ENCODE data around the gene OSBPL1A. TPM values are rescaled to one million over a fixed set of nuclear protein-coding genes. Genes with fewer than 3 reads are reported as not detected.
A peak's percentile ranks its signal among the peaks of the same experiment; 100 is the strongest.

Gene OSBPL1A
- polyA plus RNA-seq, 1 of the 3 experiments (the other 2 are of a cell fraction), result 21.3 TPM

GRCh38 chr18:24398540-24398939 is 916 bp upstream of the OSBPL1A start:
- Histone ChIP-seq H4K20me1 (ENCODE audit: insufficient read depth) (no peaks in the 10 kb centered on the region), H3K4me3 (ENCODE audit: low read depth in 2 of 2, low read length in 1 of 2) (peak overlapping the region in 1 of 2 experiments; percentile 87; a peak in 1 of 4 replicates), H3K9ac (peak overlapping the region; percentile 40; the same call in 1 of the 2 replicates), H2AFZ (ENCODE audit: low read depth) (peak overlapping the region; percentile 91), H3K27me3 (ENCODE audit: insufficient read depth) (no peaks in the 10 kb centered on the region), H3K9me3 (no peaks in the 10 kb centered on the region), H3K4me2 (peak overlapping the region; percentile 83; the same call in 1 of the 2 replicates), H3K79me2 (ENCODE audit: insufficient read depth) (peaks cover 9% of the 10 kb centered on the region; the same call in 1 of the 2 replicates), H3F3A (replicated peaks; ENCODE audit: insufficient read depth) (peaks cover 15% of the 10 kb centered on the region), H3K27ac (ENCODE audit: low read depth in 2 of 2, low read length in 1 of 2) (peak overlapping the region in 1 of 2 experiments; percentile 43; a peak in 3 of 4 replicates), H3K9me2 (no peaks in the 10 kb centered on the region), H3K36me3 (replicated peaks in 1 of 2; ENCODE audit: control insufficient read depth in 1 of 2, insufficient read depth in 2 of 2, low read length in 1 of 2) (no peaks in the 10 kb centered on the region), H3K4me1 (ENCODE audit: control insufficient read depth in 1 of 2, insufficient read depth in 2 of 2, low read depth in 1 of 2, low read length in 1 of 2) (peaks cover 3 to 7% of the 10 kb centered on the region in 2 experiments; a peak in 3 of 4 replicates)
- WGBS (ENCODE audit: low lambda C conversion rate), result 92% methylated on average over 15 of the region's 15 CpGs
- no peak for TF ChIP-seq RAD21 (IDR thresholded peaks at IDR 0.05; ENCODE audit: low read length)
- no peak for TF ChIP-seq RCOR1 (IDR thresholded peaks at IDR 0.05; ENCODE audit: low read length)
- no peak for TF ChIP-seq FOXJ3 (CRISPR knock-in tag; IDR thresholded peaks at IDR 0.05)
- no peak for TF ChIP-seq IRF3 (IDR thresholded peaks at IDR 0.05; ENCODE audit: low read depth, low read length)
- TF ChIP-seq RXRA (IDR thresholded peaks at IDR 0.05; ENCODE audit: borderline replicate concordance, low read depth), result no peak
- no peak for TF ChIP-seq TEAD4 (IDR thresholded peaks at IDR 0.05; ENCODE audit: borderline replicate concordance, insufficient read depth)
- no peak for TF ChIP-seq SIN3A (IDR thresholded peaks at IDR 0.05; ENCODE audit: borderline replicate concordance, low read depth, low read length)
- no peak for TF ChIP-seq POLR2AphosphoS5 (IDR thresholded peaks at IDR 0.05; ENCODE audit: low read depth, low read length)
- no peak for TF ChIP-seq CHD2 (IDR thresholded peaks at IDR 0.05; ENCODE audit: low read length, partially characterized antibody)
- no peak for DNase-seq
- ChIA-PET POLR2A (interaction anchor here (1.5 kb wide), 1 partner anchor 8 kb away, joined by 5 read pairs; no protein-coding TSS in a partner anchor), CTCF (interaction anchor here (0.6 to 2.3 kb wide), 5 partner anchors 9 to 39 kb away, joined by 3 to 10 read pairs (median 4); partner anchors contain the start of gene IMPACT)

DNA sequence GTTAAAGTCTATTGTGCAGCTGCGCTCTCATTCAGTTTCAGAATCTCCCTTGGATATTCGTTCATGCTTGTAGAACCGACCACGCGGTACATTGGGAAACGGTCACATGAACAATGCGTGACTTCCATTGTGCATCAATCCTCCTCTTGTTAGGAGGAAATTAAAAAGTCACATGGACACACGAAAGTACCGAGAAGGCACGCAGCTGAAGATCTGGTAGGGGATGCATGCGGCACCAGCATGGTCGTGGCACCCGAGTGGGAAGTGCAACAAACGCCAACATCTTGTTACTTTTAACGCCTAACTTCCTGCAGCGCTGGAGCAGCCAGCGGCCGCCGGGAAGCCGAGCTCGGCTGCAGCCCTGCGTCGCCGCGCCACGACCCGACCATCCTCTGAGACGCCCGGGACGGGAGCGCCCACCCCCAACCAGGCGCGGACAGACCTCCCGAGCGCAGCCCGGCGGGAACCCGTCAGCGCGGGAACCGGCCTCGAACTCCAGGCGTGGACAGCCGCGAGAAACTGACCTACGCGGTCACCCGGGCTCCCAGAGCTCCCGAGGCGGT is 412 bp downstream of the OSBPL1A start:
- peak overlapping the region; percentile 86 for H2AFZ ChIP-seq (ENCODE audit: low read depth)
- H3K9me2 ChIP-seq, result no peaks in the 10 kb centered on the region
- H3K9me3 ChIP-seq, result no peaks in the 10 kb centered on the region
- peak overlapping the region; percentile 83 for H3K4me2 ChIP-seq
- H3F3A ChIP-seq (replicated peaks; ENCODE audit: insufficient read depth), result peaks cover 15% of the 10 kb centered on the region
- H3K79me2 ChIP-seq (ENCODE audit: insufficient read depth), result peaks cover 9% of the 10 kb centered on the region; the same call in 1 of the 2 replicates
- H4K20me1 ChIP-seq (ENCODE audit: insufficient read depth), result no peaks in the 10 kb centered on the region
- H3K4me3 ChIP-seq (ENCODE audit: low read depth in 2 of 2, low read length in 1 of 2), result peak overlapping the region; percentile 87 to 93
- H3K27ac ChIP-seq (ENCODE audit: low read depth in 2 of 2, low read length in 1 of 2), result peak overlapping the region; percentile 54 to 92
- ChIA-PET CTCF (interaction anchor here (0.7 to 2.3 kb wide), 11 partner anchors 10 to 92 kb away, joined by 3 to 10 read pairs (median 3); no protein-coding TSS in a partner anchor), POLR2A (interaction anchor here (0.9 to 1.5 kb wide), 5 partner anchors 8 to 30 kb away, joined by 4 to 11 read pairs (median 5); partner anchors contain the start of gene IMPACT)
- no peaks in the 10 kb centered on the region for H3K27me3 ChIP-seq (ENCODE audit: insufficient read depth)
- H3K9ac ChIP-seq, result peak overlapping the region; percentile 82
- 3% methylated on average over 13 of the region's 50 CpGs for WGBS (ENCODE audit: low lambda C conversion rate)
- H3K36me3 ChIP-seq (replicated peaks in 1 of 2; ENCODE audit: control insufficient read depth in 1 of 2, insufficient read depth in 2 of 2, low read length in 1 of 2), result no peaks in the 10 kb centered on the region
- H3K4me1 ChIP-seq (ENCODE audit: control insufficient read depth in 1 of 2, insufficient read depth in 2 of 2, low read depth in 1 of 2, low read length in 1 of 2), result peaks cover 3 to 7% of the 10 kb centered on the region in 2 experiments; a peak in 3 of 4 replicates
- DNase-seq, result peak; percentile 60
- no peak for TF ChIP-seq JUND (IDR thresholded peaks at IDR 0.05)
- no peak for TF ChIP-seq CTCF (IDR thresholded peaks at IDR 0.05)
- TF ChIP-seq GATA2 (CRISPR knock-in tag; IDR thresholded peaks at IDR 0.05), result no peak
- no peak for TF ChIP-seq TEAD4 (IDR thresholded peaks at IDR 0.05; ENCODE audit: borderline replicate concordance, insufficient read depth)
- no peak for TF ChIP-seq NRF1 (IDR thresholded peaks at IDR 0.05; ENCODE audit: low read depth, low read length)
- TF ChIP-seq ELF1 (IDR thresholded peaks at IDR 0.05), result no peak
- no peak for TF ChIP-seq RFX5 (IDR thresholded peaks at IDR 0.05; ENCODE audit: low read length)
- TF ChIP-seq CHD2 (IDR thresholded peaks at IDR 0.05; ENCODE audit: low read length, partially characterized antibody), result no peak
- TF ChIP-seq POLR2AphosphoS5 (IDR thresholded peaks at IDR 0.05; ENCODE audit: low read depth, low read length), result peak; percentile 39
- TF ChIP-seq, protein P1, sequence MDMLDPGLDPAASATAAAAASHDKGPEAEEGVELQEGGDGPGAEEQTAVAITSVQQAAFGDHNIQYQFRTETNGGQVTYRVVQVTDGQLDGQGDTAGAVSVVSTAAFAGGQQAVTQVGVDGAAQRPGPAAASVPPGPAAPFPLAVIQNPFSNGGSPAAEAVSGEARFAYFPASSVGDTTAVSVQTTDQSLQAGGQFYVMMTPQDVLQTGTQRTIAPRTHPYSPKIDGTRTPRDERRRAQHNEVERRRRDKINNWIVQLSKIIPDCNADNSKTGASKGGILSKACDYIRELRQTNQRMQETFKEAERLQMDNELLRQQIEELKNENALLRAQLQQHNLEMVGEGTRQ (IDR thresholded peaks at IDR 0.05; ENCODE audit: borderline replicate concordance, low read depth, low read length), result peak; percentile 53
- no peak for TF ChIP-seq EP300 (IDR thresholded peaks at IDR 0.05; ENCODE audit: borderline replicate concordance in 1 of 2, low read depth in 1 of 2, low read length in 1 of 2)
- TF ChIP-seq SIN3A (IDR thresholded peaks at IDR 0.05; ENCODE audit: borderline replicate concordance, low read depth, low read length), result peak; percentile 60; the same call in 1 of the 2 replicates
- TF ChIP-seq TAF1 (IDR thresholded peaks at IDR 0.05; ENCODE audit: borderline replicate concordance, low read depth, low read length), result no peak
- TF ChIP-seq FOSL2 (IDR thresholded peaks at IDR 0.05; ENCODE audit: borderline replicate concordance, low read depth), result no peak
- no peak for TF ChIP-seq GABPA (IDR thresholded peaks at IDR 0.05; ENCODE audit: low read depth)
- TF ChIP-seq MEF2A (IDR thresholded peaks at IDR 0.05; ENCODE audit: borderline replicate concordance, low read depth), result no peak
- TF ChIP-seq, protein P2, sequence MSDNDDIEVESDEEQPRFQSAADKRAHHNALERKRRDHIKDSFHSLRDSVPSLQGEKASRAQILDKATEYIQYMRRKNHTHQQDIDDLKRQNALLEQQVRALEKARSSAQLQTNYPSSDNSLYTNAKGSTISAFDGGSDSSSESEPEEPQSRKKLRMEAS (IDR thresholded peaks at IDR 0.05; ENCODE audit: low read depth), result peak; percentile 94
- TF ChIP-seq MXI1 (IDR thresholded peaks at IDR 0.05; ENCODE audit: low read depth, low read length), result peak; percentile 94; the same call in 1 of the 2 replicates

Data from SK-N-SH (cell line).